ENCODE data around the gene MERTK.
A peak's percentile ranks its signal among the peaks of the same experiment; 100 is the strongest.

MERTK gene

GRCh38 chr2:112048236-112048592 lies 149.8 kb downstream of the MERTK start:
- Histone ChIP-seq H3K36me3 (no peaks in the 10 kb centered on the region), H3K27me3 (ENCODE audit: insufficient read depth, low read depth, severe bottlenecking) (no peaks in the 10 kb centered on the region), H3K9me3 (ENCODE audit: severe bottlenecking) (no peaks in the 10 kb centered on the region), H3K27ac (no peak overlapping the region), H3K4me3 (ENCODE audit: low read depth, low read length) (no peak overlapping the region)
- DNase-seq = no peak
- no peak for TF ChIP-seq CTCF (IDR thresholded peaks at IDR 0.05; ENCODE audit: low read depth, low read length)

- Histone ChIP-seq H3K36me3 (no peaks in the 10 kb centered on the region), H3K4me3 (ENCODE audit: low read depth, low read length) (no peak overlapping the region), H3K9me3 (ENCODE audit: severe bottlenecking) (no peaks in the 10 kb centered on the region), H3K27me3 (ENCODE audit: insufficient read depth, low read depth, severe bottlenecking) (no peaks in the 10 kb centered on the region), H3K27ac (no peak overlapping the region)
- peak; percentile 39; the same call in 1 of the 2 replicates for TF ChIP-seq CTCF (IDR thresholded peaks at IDR 0.05; ENCODE audit: low read depth, low read length)
- no peak for DNase-seq
These were observed 150.5 kb downstream of the MERTK start for GRCh38 chr2:112048887-112049286.

- H3K9me3 ChIP-seq (ENCODE audit: severe bottlenecking) = no peaks in the 10 kb centered on the region
- H3K27me3 ChIP-seq (ENCODE audit: insufficient read depth, low read depth, severe bottlenecking) = no peaks in the 10 kb centered on the region
- H3K27ac ChIP-seq = no peak overlapping the region
- no peak for DNase-seq
- no peak for TF ChIP-seq CTCF (IDR thresholded peaks at IDR 0.05; ENCODE audit: low read depth, low read length)
- H3K4me3 ChIP-seq (ENCODE audit: low read depth, low read length) = no peak overlapping the region
- H3K36me3 ChIP-seq = no peaks in the 10 kb centered on the region
These were observed 151.9 kb downstream of the MERTK start for GRCh38 chr2:112050316-112050715.

- no peaks in the 10 kb centered on the region for H3K27me3 ChIP-seq (ENCODE audit: insufficient read depth, low read depth, severe bottlenecking)
- no peaks in the 10 kb centered on the region for H3K36me3 ChIP-seq
- DNase-seq = peak; percentile 96
- H3K27ac ChIP-seq = peak overlapping the region; percentile 65
- no peaks in the 10 kb centered on the region for H3K9me3 ChIP-seq (ENCODE audit: severe bottlenecking)
- H3K4me3 ChIP-seq (ENCODE audit: low read depth, low read length) = peak overlapping the region; percentile 55
- TF ChIP-seq CTCF (IDR thresholded peaks at IDR 0.05; ENCODE audit: low read depth, low read length) = no peak
These were observed 155.8 kb downstream of the MERTK start for GRCh38 chr2:112053917-112054846.

- no peak for TF ChIP-seq CTCF (IDR thresholded peaks at IDR 0.05; ENCODE audit: low read depth, low read length)
- Histone ChIP-seq H3K9me3 (ENCODE audit: severe bottlenecking) (no peaks in the 10 kb centered on the region), H3K27me3 (ENCODE audit: insufficient read depth, low read depth, severe bottlenecking) (no peaks in the 10 kb centered on the region), H3K36me3 (no peaks in the 10 kb centered on the region), H3K4me3 (ENCODE audit: low read depth, low read length) (peak within 1 kb of the TSS; percentile 90), H3K27ac (peak within 1 kb of the TSS; percentile 88)
- DNase-seq = peak; percentile 98
These were observed 156.7 kb downstream of the MERTK start, which contains the start of gene TMEM87B for GRCh38 chr2:112054847-112055729. TSS of gene TMEM87B (plus strand) at chr2:112055269. CDS start at chr2:112055592, 323 bp downstream.
